ENCODE data around the gene NACC2.
A peak's percentile ranks its signal among the peaks of the same experiment; 100 is the strongest.

NACC2 gene

DNA sequence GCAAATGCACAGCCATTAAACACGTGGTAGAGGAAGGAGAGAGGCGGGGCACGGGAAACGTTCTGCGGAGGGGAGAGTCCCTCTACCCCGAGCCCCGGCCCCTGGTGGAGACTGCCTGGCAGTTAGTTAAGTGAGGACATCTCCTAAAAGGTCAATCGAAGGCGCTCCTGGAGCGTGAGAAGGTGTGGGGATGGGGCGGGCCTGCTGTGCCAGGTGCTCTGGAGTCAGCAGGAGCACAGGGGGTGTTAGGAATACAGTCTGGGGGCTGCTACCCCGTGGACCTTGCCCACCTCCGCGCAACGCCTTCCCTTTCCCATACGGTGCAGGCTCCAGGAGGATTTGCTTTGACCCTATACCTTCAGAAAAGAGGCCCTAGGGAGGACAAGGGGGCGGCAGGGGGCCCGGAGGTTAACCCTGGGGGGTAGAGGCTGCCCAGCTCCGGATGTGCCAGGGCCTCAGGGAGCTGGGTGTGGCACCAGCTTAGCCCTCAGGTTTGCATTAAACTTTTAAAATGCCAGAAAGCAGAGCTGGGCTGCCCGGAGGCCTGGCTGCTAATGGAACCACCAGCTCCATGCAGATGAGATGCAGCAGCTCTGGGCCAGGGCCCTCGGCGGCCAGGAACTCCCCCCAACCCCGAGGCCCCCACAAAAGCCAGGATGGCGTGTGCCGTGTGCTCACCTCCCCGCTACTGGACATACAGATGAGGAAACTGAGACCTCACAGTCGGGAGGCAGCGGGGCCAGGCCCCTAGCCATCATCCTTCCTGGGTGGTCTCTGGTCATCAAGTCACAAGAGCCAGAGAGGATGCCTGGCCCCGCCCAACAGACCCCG lies 39.2 kb downstream of the NACC2 start:
- DNase-seq (ENCODE audit: low spot score), result no peak

GRCh38 chr9:136054798-136055714 lies 40.0 kb downstream of the NACC2 start:
- DNase-seq (ENCODE audit: low spot score), result no peak

DNA sequence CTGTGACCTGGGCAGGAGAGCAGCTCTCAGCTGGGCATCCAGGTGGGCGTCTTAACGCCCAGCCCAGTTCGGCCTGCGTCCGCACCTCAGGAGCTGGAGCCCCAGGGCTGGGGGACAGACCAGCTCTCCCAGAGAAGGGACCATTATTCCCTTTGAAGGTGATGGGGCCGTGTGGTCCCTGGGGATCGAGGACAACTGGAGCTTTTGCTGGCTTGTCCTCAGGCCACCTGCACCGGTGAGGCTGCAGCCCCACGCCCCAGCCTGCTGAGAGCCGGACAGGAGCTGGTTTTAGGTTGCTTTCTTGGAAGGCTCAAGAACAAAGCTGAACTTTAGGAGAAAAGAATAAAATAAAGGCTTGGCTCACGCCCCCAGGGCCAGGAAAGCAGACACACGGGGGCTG lies 40.9 kb downstream of the NACC2 start:
- no peak for DNase-seq (ENCODE audit: low spot score)

- no peak for DNase-seq (ENCODE audit: low spot score)
Observed at GRCh38 chr9:136053757-136054142, 41.3 kb downstream of the NACC2 start.

GRCh38 chr9:136052991-136053756 lies 41.9 kb downstream of the NACC2 start:
- DNase-seq (ENCODE audit: low spot score), result peak; percentile 39

DNA sequence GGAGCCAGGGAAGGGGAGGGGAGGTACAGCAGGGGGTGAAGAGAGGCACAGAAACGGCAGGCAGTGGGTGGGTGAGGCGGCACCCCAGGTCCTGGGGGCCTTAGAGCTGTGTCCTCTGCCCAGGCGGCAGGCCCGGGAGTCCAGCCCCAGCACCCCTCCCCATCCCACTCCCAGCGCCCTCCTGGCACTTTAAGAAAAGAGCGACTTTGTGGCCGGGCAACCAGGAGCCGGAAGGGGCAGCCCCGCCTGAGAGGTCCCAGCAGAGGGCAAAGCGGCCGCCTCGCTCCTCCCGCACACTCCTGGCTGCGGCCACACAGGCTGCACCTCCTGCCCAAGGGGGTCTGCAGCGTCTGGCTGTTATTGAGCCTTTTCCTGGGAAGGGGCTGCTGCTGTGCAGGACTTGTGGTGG lies 42.6 kb downstream of the NACC2 start:
- peak; percentile 62 for DNase-seq (ENCODE audit: low spot score)

GRCh38 chr9:136051837-136052471 lies 43.1 kb downstream of the NACC2 start:
- peak; percentile 93 for DNase-seq (ENCODE audit: low spot score)

DNA sequence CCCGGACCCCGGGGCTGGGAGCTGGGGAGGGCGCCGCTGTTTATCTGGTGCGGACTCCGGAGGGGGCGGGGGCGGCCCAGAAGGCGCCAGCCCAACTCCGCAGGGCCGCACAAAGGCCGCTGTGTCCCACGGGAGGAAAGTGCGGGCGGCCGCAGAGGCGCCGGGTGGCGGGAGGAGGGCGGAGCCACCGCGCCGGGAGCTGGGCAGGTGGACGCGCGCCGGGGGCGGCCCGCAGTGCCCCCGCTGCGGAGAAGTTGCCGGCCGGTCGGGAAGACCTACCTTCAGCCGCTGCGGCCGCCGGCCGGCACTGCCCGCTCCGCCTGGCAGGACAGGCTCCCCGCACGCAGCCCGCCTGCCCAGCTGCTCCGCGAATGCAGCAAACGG lies 43.6 kb downstream of the NACC2 start:
- peak; percentile 76 for DNase-seq (ENCODE audit: low spot score)

DNA sequence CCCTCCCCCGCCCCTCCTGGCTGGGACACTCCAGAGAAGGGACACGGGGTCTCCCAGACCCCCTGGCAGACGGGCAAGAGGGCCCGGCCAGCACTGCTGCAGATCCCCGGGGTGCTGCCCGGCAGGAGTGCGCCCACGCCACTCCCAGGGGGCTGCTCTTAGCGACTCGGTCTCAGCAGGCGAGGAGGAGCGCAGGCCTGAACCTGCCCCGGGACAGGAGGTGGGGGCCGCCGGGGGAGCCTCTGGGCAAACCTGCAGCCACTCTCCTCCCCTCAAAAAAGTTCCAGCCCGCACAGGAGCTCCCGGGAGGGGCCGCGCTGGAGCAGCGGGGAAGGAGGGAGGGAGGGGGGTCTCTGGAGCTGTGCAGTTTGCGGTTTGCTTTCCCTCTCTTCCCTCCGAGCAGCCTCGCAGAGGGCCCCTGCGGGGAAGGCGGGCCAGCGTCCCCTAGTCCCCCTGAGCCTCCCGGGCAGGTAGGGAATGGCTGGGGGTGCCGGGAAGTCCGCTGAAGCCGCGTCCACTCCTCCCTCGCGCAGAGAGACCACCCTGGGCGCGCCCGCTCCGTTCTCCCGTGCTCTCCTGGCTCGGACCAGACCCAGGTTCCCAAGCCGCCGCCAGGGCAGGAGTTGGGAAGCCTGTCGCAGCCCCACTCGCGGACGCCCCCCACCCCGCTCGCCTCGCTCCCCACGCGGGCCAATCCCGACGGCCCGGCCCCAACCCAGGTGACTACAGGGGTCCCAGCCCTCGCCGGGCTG lies 44.2 kb downstream of the NACC2 start:
- no peak for DNase-seq (ENCODE audit: low spot score)

DNA sequence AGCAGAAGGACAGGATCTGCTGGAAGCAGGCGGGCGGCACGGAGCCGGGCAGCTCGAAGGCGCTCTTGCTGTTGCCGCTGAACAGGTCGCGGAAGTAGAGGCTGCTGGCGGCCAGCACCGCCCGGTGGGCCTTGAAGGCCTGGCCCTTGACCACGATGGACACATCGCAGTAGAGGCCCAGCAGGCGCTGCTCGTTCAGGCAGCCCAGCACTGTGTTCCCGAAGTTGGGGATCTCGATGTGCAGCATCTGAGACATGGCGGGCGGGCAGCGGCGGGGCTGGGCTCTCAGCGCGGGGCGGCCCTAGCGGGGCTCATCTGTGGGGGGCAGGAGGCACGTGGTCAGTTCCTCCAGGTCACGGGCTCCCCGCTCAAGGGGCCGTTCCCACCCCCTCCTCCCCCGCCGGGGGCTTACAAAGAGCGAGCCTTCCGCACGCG lies 44.8 kb downstream of the NACC2 start:
- DNase-seq (ENCODE audit: low spot score), result peak; percentile 42

DNA sequence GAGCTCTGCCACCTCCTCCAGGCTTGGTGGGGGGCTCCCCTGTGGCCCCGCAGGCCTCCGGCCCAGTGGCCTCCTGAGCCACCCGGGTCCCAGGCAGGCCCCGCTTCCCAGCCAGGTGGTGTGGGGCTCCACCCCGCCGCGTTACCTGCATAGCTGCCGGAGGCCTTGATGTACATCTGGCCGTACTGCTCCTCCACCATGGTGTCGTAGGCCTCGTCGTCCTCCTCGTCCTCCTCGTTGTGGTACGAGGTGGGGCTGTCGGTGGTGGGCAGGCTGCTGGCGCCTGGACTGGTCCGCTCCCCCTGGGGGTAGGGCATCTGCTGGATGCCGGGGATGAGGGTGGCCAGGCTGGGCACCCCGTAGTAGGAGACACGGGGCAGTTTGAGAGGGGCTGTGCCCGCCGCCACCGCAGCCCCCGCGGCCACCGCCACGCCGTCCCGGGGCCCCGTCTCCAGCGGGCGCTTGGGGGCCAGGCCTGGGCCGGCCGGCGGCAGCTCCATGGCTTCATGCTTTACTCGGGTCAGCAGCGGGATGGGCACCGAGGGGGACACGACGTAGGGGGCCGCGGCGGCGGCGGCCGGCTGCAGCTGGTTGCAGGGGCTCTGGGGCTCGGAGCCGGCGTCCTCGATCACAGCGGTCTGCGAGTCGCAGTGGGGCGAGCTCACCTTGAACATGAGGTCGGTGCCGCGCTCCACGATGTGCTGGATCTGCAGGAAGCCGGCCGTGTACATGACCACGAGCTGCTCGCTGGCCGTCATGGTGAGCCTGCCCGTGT lies 45.4 kb downstream of the NACC2 start:
- no peak for DNase-seq (ENCODE audit: low spot score)

DNA sequence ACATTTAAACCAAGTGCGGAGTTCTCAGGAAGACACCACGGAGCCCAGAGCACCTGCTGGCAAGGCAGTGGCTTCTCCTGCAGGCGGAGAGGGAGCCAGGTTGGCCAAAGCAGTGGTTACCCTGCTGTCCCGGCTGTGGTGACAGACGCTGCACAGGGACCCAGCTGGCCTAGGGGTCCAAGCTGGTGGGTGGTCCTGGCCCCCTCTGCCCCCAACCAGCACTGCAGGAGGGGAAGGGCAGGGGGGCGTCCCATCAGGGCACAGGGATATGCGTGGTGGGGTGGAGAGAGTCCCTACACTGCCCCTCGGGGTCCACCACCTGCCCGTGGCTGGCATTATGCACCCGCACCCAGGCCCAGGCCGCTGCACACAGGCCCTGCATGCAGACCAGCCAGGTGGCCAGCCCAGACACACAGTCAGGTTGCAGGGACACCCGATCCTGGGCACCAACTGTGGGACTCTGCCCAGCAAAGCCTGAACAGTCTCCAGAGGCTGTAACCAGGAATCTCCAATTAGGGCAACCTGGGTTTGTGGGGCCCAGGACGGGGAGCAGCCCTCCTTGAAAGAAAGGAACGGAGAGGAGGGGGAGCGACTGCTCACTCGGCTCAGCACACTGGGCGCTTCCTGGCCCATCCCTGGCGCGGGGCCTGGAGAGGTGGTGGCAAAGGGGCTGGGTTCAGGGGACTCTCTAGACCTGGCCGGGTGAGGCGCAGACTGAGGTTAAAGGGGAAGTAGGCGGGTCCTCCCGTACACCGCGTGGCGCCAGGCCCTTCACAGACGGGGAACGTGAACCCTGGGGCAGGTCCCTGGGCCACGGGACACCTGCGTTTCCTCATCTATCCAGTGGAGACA lies 46.3 kb downstream of the NACC2 start:
- DNase-seq (ENCODE audit: low spot score), result no peak

GRCh38 chr9:136047775-136048559 lies 47.1 kb downstream of the NACC2 start:
- DNase-seq (ENCODE audit: low spot score), result no peak

- no peak for DNase-seq (ENCODE audit: low spot score)
Observed at GRCh38 chr9:136047076-136047774, 47.9 kb downstream of the NACC2 start.

DNA sequence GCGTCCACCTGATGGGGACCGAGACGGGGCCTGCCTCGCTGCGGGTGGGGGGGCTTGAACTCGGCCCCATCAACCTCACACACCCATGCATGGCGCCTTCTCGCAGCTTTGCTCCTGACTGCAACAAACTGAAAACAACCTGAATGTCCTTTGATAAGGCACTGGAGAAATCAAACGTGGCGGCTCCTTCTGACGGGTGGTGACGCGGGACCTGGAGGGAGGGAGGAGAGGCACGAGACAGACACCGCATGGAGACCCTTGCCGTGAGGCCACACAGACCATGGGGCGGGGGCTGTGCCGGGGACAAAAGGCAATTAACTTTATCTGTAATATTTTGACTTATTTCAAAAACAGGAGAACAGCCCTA lies 48.6 kb downstream of the NACC2 start:
- no peak for DNase-seq (ENCODE audit: low spot score)

GRCh38 chr9:136045595-136046553 lies 49.2 kb downstream of the NACC2 start:
- DNase-seq (ENCODE audit: low spot score), result no peak
